Cardiac fibroblast (primary cell): ENCODE results near the gene C4orf50.

ENCODE experiments used
- DNase-seq, 2 donors: peaks; one replicate each; pipeline versions ENCODE4 v3.0.0 to v3.0.0-alpha.2; 2010; ENCODE audit warnings: low read depth in 2 of 2
- H3K4me3 ChIP-seq, 2 donors: replicated peaks in 1 of 2; 1 replicate in 1 of 2; 2 replicates in 1 of 2; pipeline ENCODE4 v1.5.1; 2011; ENCODE audit warnings: low read depth in 2 of 2, low read length in 2 of 2, mild to moderate bottlenecking in 2 of 2, moderate library complexity in 1 of 2
- CTCF ChIP-seq: IDR thresholded peaks from one replicate; pipeline ENCODE4 v1.5.1; 2011; ENCODE audit warnings: low read depth, mild to moderate bottlenecking, low read length, inconsistent platforms

Gene C4orf50

GRCh38 chr4:5887361-5888221, 130.6 kb downstream of the C4orf50 start:
- H3K4me3 ChIP-seq = no peak overlapping the region
- no peak for TF ChIP-seq CTCF
- DNase-seq = no peak

GRCh38 chr4:5887011-5887360, 131.2 kb downstream of the C4orf50 start:
- no peak overlapping the region for H3K4me3 ChIP-seq
- no peak for TF ChIP-seq CTCF
- DNase-seq = no peak

- TF ChIP-seq CTCF = no peak
- no peak for DNase-seq
- no peak overlapping the region for H3K4me3 ChIP-seq
Measured at GRCh38 chr4:5885733-5886132, 132.5 kb downstream of the C4orf50 start.

- H3K4me3 ChIP-seq = no peak overlapping the region
- TF ChIP-seq CTCF = no peak
- no peak for DNase-seq
Measured at GRCh38 chr4:5884796-5885195, 133.4 kb downstream of the C4orf50 start.

GRCh38 chr4:5883916-5884315, 134.3 kb downstream of the C4orf50 start:
- DNase-seq = no peak
- no peak for TF ChIP-seq CTCF
- H3K4me3 ChIP-seq = no peak overlapping the region

- no peak overlapping the region for H3K4me3 ChIP-seq
- DNase-seq = no peak
- no peak for TF ChIP-seq CTCF
Measured at GRCh38 chr4:5882947-5883346, 135.3 kb downstream of the C4orf50 start.

GRCh38 chr4:5881340-5881739, 136.9 kb downstream of the C4orf50 start:
- DNase-seq = no peak
- no peak overlapping the region for H3K4me3 ChIP-seq
- TF ChIP-seq CTCF = no peak
